ENCODE measurements around the gene OR9A2.

DNA sequence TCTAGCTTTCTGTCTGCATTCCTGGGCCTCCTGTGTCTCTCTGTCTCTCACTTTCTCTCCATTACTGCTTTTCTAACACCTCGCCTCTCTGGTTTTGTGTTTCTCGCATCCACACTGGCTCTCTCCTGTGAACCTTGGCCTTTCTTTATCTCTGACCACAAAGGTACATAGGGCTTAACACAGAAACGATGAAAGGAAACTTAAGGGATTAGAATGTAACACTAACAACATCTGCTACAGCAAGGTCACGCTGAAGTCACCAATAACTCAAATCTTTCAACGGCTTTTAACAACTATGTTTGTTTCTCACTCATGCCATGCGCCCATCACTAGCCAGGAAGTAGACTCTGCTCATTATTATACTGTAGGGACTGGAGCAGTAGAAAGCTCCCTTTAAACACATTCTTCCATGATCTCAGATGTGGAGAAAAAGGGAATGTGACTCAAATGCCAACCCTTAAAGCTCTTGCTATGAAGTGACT lies 15.9 kb upstream of the OR9A2 start:
- TF ChIP-seq EP300 (IDR thresholded peaks at IDR 0.05) (no peak), POLR2A (IDR thresholded peaks at IDR 0.05) (no peak), POLR2AphosphoS5 (IDR thresholded peaks at IDR 0.05) (no peak)
- TF ChIP-seq, protein P1, sequence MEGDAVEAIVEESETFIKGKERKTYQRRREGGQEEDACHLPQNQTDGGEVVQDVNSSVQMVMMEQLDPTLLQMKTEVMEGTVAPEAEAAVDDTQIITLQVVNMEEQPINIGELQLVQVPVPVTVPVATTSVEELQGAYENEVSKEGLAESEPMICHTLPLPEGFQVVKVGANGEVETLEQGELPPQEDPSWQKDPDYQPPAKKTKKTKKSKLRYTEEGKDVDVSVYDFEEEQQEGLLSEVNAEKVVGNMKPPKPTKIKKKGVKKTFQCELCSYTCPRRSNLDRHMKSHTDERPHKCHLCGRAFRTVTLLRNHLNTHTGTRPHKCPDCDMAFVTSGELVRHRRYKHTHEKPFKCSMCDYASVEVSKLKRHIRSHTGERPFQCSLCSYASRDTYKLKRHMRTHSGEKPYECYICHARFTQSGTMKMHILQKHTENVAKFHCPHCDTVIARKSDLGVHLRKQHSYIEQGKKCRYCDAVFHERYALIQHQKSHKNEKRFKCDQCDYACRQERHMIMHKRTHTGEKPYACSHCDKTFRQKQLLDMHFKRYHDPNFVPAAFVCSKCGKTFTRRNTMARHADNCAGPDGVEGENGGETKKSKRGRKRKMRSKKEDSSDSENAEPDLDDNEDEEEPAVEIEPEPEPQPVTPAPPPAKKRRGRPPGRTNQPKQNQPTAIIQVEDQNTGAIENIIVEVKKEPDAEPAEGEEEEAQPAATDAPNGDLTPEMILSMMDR (IDR thresholded peaks at IDR 0.05): no peak

All from gastroesophageal sphincter (tissue), 3 donors.